AG09319 (cell line): ENCODE measurements around the gene PODXL2.
"Not testable (repeated sequence)": the region's sequence is repeated elsewhere in the genome, so short reads cannot be mapped to it uniquely, and the experiment has no call there.

ENCODE experiments used
- DNase-seq: peaks from one replicate; pipeline ENCODE4 v3.0.0-alpha.2; 2010; ENCODE audit warnings: low read depth; ENCODE audit errors: extremely low read depth
- TF ChIP-seq, protein P1 (sequence below): IDR thresholded peaks from 2 replicates; pipeline ENCODE4 v1.5.1; 2011; ENCODE audit warnings: low read depth, mild to moderate bottlenecking, inconsistent platforms, low read length, moderate library complexity

PODXL2 gene

DNA sequence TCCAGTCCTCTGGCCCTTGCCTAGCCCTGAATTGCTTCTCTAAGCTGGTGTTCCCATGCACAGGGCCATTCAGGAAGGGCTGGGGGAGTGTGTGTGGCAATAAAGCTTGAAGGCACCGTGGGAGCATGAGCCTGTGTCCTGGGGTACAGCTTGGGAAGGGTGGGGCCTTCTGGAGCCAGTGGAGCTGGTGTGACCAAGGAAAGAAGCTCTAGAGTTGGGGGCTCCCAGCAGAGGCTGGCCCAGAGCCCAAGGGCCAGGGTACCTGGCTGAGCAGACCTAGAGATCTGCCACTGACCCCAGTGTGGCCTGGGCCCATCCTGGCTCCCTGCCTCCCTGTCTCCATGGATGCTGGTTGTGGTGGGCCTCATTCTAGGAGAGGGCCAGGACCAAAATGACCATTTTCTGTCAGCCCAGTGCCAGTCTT, 51.8 kb downstream of the PODXL2 start:
- no peak for DNase-seq
- TF ChIP-seq, protein P1, sequence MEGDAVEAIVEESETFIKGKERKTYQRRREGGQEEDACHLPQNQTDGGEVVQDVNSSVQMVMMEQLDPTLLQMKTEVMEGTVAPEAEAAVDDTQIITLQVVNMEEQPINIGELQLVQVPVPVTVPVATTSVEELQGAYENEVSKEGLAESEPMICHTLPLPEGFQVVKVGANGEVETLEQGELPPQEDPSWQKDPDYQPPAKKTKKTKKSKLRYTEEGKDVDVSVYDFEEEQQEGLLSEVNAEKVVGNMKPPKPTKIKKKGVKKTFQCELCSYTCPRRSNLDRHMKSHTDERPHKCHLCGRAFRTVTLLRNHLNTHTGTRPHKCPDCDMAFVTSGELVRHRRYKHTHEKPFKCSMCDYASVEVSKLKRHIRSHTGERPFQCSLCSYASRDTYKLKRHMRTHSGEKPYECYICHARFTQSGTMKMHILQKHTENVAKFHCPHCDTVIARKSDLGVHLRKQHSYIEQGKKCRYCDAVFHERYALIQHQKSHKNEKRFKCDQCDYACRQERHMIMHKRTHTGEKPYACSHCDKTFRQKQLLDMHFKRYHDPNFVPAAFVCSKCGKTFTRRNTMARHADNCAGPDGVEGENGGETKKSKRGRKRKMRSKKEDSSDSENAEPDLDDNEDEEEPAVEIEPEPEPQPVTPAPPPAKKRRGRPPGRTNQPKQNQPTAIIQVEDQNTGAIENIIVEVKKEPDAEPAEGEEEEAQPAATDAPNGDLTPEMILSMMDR, result no peak

- not testable (repeated sequence) for DNase-seq
Observed at GRCh38 chr3:127682175-127682554, 53.2 kb downstream of the PODXL2 start.

DNA sequence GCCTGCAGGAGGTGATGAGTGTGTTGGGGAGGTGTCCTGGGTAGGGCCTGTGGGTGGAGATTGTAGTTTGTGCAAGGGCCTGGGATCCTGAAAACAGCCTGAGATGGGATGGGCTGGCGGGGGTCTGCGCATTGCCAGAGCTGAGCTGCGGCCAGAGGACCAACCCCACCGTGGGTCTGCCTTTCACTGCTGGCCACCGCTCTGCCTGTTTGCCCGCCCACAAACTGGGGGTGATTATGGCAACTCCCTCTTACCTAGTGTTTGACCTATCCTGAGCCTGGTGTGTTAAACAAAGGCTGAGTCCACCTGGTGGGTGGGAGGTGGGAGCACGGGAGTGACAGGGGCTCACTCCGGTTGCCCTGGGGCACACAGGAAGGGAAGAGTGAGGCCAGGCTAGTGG, 53.6 kb downstream of the PODXL2 start:
- TF ChIP-seq, protein P1, result no peak
- DNase-seq, result no peak

- no peak for DNase-seq
- TF ChIP-seq, protein P1, result no peak
Observed at GRCh38 chr3:127684871-127685707, 56.1 kb downstream of the PODXL2 start.

- DNase-seq, result no peak
- TF ChIP-seq, protein P1, result no peak
Observed at GRCh38 chr3:127685708-127686511, 56.9 kb downstream of the PODXL2 start.

- DNase-seq, result no peak
- TF ChIP-seq, protein P1, result no peak
Observed at GRCh38 chr3:127686512-127686894, 57.5 kb downstream of the PODXL2 start.

DNA sequence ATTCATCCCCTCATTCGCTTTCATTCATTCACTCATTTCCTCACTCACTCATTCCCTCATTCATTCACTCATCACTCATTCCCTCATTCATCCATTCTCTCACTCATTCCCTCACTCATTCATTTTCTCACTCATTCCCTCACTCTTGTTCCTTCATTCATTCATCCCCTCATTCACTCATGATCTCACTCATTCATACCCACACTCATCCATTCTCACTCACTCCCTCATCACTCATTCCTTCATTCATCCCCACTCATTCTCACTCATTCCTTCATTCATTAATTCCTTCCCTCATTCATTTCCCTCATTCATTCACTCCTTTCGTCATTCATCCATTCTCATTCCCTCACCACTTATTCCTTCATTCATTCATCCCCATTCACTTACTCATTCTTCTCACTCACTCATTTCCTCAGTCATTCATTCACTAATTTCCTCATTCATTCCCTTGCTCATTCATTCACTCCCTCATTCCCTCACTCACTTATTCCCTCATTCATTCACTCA, 58.3 kb downstream of the PODXL2 start:
- TF ChIP-seq, protein P1, result no peak

More for the DNA sequence above, 58.3 kb downstream of the PODXL2 start:
- no peak for DNase-seq
